Neural cell (in vitro differentiated cells): ENCODE measurements around the gene RNF145. TPM values are rescaled to one million over a fixed set of nuclear protein-coding genes. Genes with fewer than 3 reads are reported as not detected.

Source experiments
- H2AFZ ChIP-seq: fragments of 200-600, 300-800 bp; sonication (generic), shearing (Covaris generic); 2 replicates; pipeline ENCODE4 v1.6.0; 2014; ENCODE audit warnings: low read depth, mild to moderate bottlenecking, antibody characterized with exemption, low read length, moderate library complexity
- H3F3A ChIP-seq: fragments of 200-600 bp; shearing (Covaris generic); 2 replicates; pipeline ENCODE4 v1.6.1; 2016; ENCODE audit warnings: mild to moderate bottlenecking, moderate library complexity, mixed read lengths, antibody characterized with exemption, low read length; ENCODE audit not compliant: insufficient read depth, poor library complexity, severe bottlenecking
- H3K27ac ChIP-seq: fragments of 200-600, 300-800 bp; sonication (generic), shearing (Covaris generic); 2 replicates; pipeline ENCODE4 v1.5.1; 2014; ENCODE audit warnings: mild to moderate bottlenecking, low read length, moderate library complexity
- H3K27me3 ChIP-seq: fragments of 300-800, 200-600 bp; sonication (generic), shearing (Covaris generic); 2 replicates; pipeline ENCODE4 v1.6.0; 2014; ENCODE audit warnings: mild to moderate bottlenecking, low read depth, low read length, moderate library complexity; ENCODE audit not compliant: insufficient read depth
- H3K36me3 ChIP-seq: fragments of 300-800, 200-600 bp; sonication (generic), shearing (Covaris generic); 2 replicates; pipeline ENCODE4 v1.5.1; 2014; ENCODE audit warnings: mild to moderate bottlenecking, antibody characterized with exemption, low read length, moderate library complexity; ENCODE audit not compliant: insufficient read depth
- H3K4me2 ChIP-seq: fragments of 300-800, 200-600 bp; sonication (generic), shearing (Covaris generic); 2 replicates; pipeline ENCODE4 v1.6.0; 2014; ENCODE audit warnings: mild to moderate bottlenecking, low read length
- H3K4me3 ChIP-seq: fragments of 300-800, 200-600 bp; sonication (generic), shearing (Covaris generic); 2 replicates; pipeline ENCODE4 v1.5.1; 2014; ENCODE audit warnings: mild to moderate bottlenecking, low read length, moderate library complexity
- H3K79me2 ChIP-seq: fragments of 200-600 bp; shearing (Covaris generic); replicated peaks from 2 replicates; pipeline ENCODE4 v1.6.0; 2014; ENCODE audit warnings: mild to moderate bottlenecking, low read length, moderate library complexity; ENCODE audit not compliant: insufficient read depth
- H3K9ac ChIP-seq: fragments of 300-800, 200-600 bp; sonication (generic), shearing (Covaris generic); 2 replicates; pipeline ENCODE4 v1.6.1; 2016; ENCODE audit warnings: mild to moderate bottlenecking, low read length, mixed read lengths
- H3K9me2 ChIP-seq: fragments of 200-600 bp; shearing (Covaris generic); 2 replicates; pipeline ENCODE4 v1.6.1; 2016; ENCODE audit warnings: mild to moderate bottlenecking, low read length, mixed read lengths; ENCODE audit not compliant: insufficient read depth
- H3K9me3 ChIP-seq: fragments of 200-600, 300-800 bp; sonication (generic), shearing (Covaris generic); 2 replicates; pipeline ENCODE4 v1.6.1; 2016; ENCODE audit warnings: mild to moderate bottlenecking, mixed run types, low read length, moderate library complexity, mixed read lengths
- H4K20me1 ChIP-seq: fragments of 200-600 bp; shearing (Covaris generic); 2 replicates; pipeline ENCODE4 v1.6.1; 2016; ENCODE audit warnings: mild to moderate bottlenecking, mixed run types; ENCODE audit not compliant: insufficient read depth
- CTCF ChIP-seq: fragments of 450-650 bp; IDR thresholded peaks from 2 replicates; pipeline ENCODE4 v1.5.1; 2014; ENCODE audit warnings: antibody characterized with exemption, mild to moderate bottlenecking, moderate library complexity; ENCODE audit not compliant: poor library complexity, severe bottlenecking
- EP300 ChIP-seq: fragments of 450-650 bp; conservative IDR thresholded peaks from 2 replicates; pipeline ENCODE4 v1.6.1; 2014; ENCODE audit warnings: antibody characterized with exemption, mild to moderate bottlenecking, moderate library complexity; ENCODE audit not compliant: poor library complexity, severe bottlenecking
- EZH2 ChIP-seq: fragments of 200-600, 300-800 bp; shearing (Covaris generic), sonication (generic); IDR thresholded peaks from 2 replicates; pipeline ENCODE4 v1.6.1; 2014; ENCODE audit warnings: antibody characterized with exemption, low read length, borderline replicate concordance, mild to moderate bottlenecking; ENCODE audit not compliant: insufficient read depth, poor library complexity, severe bottlenecking
- MXI1 ChIP-seq: fragments of 450-650 bp; conservative IDR thresholded peaks from 2 replicates; pipeline ENCODE4 v1.6.1; 2014; ENCODE audit warnings: antibody characterized with exemption, mild to moderate bottlenecking; ENCODE audit not compliant: poor library complexity, severe bottlenecking
- POLR2AphosphoS5 ChIP-seq: IDR thresholded peaks from 2 replicates; pipeline ENCODE4 v1.6.1; 2012
- RAD21 ChIP-seq: fragments of 450-650 bp; conservative IDR thresholded peaks from 2 replicates; pipeline ENCODE4 v1.6.1; 2014; ENCODE audit warnings: antibody characterized with exemption, mild to moderate bottlenecking, moderate library complexity
- REST ChIP-seq: IDR thresholded peaks from 2 replicates; pipeline ENCODE4 v1.6.1; 2012; ENCODE audit warnings: borderline replicate concordance
- SMC3 ChIP-seq: fragments of 450-650 bp; conservative IDR thresholded peaks from 2 replicates; pipeline ENCODE4 v1.6.1; 2014; ENCODE audit warnings: antibody characterized with exemption, mild to moderate bottlenecking, moderate library complexity; ENCODE audit not compliant: poor library complexity
- TAF1 ChIP-seq: IDR thresholded peaks from 2 replicates; pipeline ENCODE4 v1.6.1; 2012; ENCODE audit warnings: low read depth
- polyA plus RNA-seq: library from polyadenylated mRNA; depleted of rRNA; stranded (reverse); fragments of >200 nt; gene quantifications from 2 replicates; pipeline ENCODE4 v1.2.3, GENCODE V29; 2014

RNF145 gene
- polyA plus RNA-seq, 1 donor from 2014 or later: 52.4 TPM

GRCh38 chr5:159187719-159188118 is 21.6 kb downstream of the RNF145 start:
- no peaks in the 10 kb centered on the region for H3K27me3 ChIP-seq
- peaks cover 7% of the 10 kb centered on the region for H3K36me3 ChIP-seq
- H3F3A ChIP-seq: no peaks in the 10 kb centered on the region
- no peaks in the 10 kb centered on the region for H3K9me2 ChIP-seq
- no peaks in the 10 kb centered on the region for H4K20me1 ChIP-seq
- peaks cover 10% of the 10 kb centered on the region for H3K79me2 ChIP-seq
- no peak overlapping the region for H3K4me2 ChIP-seq
- H3K27ac ChIP-seq: no peak overlapping the region
- no peaks in the 10 kb centered on the region for H3K9me3 ChIP-seq
- no peak overlapping the region for H2AFZ ChIP-seq
- H3K4me3 ChIP-seq: no peak overlapping the region
- TF ChIP-seq MXI1: no peak
- TF ChIP-seq EP300: no peak
- TF ChIP-seq POLR2AphosphoS5: no peak
- no peak for TF ChIP-seq CTCF
- no peak for TF ChIP-seq SMC3
- TF ChIP-seq RAD21: no peak
- TF ChIP-seq EZH2: no peak
- TF ChIP-seq REST: no peak
- no peak for TF ChIP-seq TAF1
- H3K9ac ChIP-seq: no peak overlapping the region

GRCh38 chr5:159186319-159186718 is 23.0 kb downstream of the RNF145 start:
- Histone ChIP-seq H3K36me3 (peaks cover 7% of the 10 kb centered on the region), H3K9me2 (no peaks in the 10 kb centered on the region), H3K9ac (no peak overlapping the region), H2AFZ (no peak overlapping the region), H4K20me1 (no peaks in the 10 kb centered on the region), H3K4me3 (no peak overlapping the region), H3K27ac (no peak overlapping the region), H3F3A (no peaks in the 10 kb centered on the region), H3K4me2 (no peak overlapping the region), H3K79me2 (peaks cover 10% of the 10 kb centered on the region), H3K27me3 (no peaks in the 10 kb centered on the region), H3K9me3 (no peaks in the 10 kb centered on the region)
- TF ChIP-seq RAD21 (no peak), MXI1 (no peak), REST (no peak), POLR2AphosphoS5 (no peak), EP300 (no peak), TAF1 (no peak), SMC3 (no peak), CTCF (no peak), EZH2 (no peak)
